Mammary epithelial cell (primary cell): ENCODE measurements around the gene SPPL2B.

Source experiments
- EZH2 ChIP-seq: IDR thresholded peaks from 2 replicates; pipeline ENCODE4 v1.6.1; 2012; ENCODE audit warnings: low read length, inconsistent platforms, borderline replicate concordance
- TF ChIP-seq, protein P1 (sequence below), 2 donors: IDR thresholded peaks in 1 of 2; conservative IDR thresholded peaks in 1 of 2; 2 replicates each; pipeline ENCODE4 v1.5.1; 2011 to 2012; ENCODE audit warnings: inconsistent platforms in 2 of 2, low read length in 2 of 2, mild to moderate bottlenecking in 2 of 2, control low read depth in 1 of 2, low read depth in 1 of 2; ENCODE audit not compliant: insufficient read depth in 1 of 2; ENCODE audit errors: extremely low read depth in 1 of 2

DNA sequence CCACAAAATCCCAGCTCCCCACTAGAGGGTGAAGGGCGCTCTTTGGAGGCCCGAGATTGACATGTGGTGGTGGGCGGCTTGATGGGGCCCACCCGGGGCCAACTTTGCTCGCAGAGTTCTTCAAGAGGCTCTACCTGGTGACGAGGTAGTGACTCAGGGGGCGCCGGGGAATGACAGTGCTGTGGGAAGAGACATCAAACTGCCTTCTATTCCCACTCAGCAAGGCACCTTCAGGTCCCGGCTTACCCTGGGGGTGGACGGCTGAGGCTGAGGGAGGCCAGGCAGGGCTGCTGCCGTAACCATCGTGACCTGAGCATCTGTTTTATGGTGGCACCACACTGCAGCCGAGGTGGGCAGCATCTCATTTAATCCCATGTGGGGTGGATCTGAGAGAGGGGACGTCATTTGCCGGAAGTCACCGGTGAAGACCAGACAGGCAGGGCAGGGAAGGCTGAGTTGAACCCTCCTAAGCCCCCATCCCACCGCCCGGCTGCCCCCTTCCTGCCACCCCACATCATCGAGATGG, 22.1 kb upstream of the SPPL2B start:
- TF ChIP-seq, protein P1, sequence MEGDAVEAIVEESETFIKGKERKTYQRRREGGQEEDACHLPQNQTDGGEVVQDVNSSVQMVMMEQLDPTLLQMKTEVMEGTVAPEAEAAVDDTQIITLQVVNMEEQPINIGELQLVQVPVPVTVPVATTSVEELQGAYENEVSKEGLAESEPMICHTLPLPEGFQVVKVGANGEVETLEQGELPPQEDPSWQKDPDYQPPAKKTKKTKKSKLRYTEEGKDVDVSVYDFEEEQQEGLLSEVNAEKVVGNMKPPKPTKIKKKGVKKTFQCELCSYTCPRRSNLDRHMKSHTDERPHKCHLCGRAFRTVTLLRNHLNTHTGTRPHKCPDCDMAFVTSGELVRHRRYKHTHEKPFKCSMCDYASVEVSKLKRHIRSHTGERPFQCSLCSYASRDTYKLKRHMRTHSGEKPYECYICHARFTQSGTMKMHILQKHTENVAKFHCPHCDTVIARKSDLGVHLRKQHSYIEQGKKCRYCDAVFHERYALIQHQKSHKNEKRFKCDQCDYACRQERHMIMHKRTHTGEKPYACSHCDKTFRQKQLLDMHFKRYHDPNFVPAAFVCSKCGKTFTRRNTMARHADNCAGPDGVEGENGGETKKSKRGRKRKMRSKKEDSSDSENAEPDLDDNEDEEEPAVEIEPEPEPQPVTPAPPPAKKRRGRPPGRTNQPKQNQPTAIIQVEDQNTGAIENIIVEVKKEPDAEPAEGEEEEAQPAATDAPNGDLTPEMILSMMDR (conservative IDR thresholded peaks at IDR 0.05 in 1 of 2, IDR thresholded peaks at IDR 0.05 in 1 of 2; ENCODE audit: extremely low read depth in 1 of 2, insufficient read depth in 1 of 2, low read depth in 1 of 2, low read length in 2 of 2): no peak
- TF ChIP-seq EZH2: no peak
